ENCODE data around the gene ARID3C.

The ARID3C gene, protein sequence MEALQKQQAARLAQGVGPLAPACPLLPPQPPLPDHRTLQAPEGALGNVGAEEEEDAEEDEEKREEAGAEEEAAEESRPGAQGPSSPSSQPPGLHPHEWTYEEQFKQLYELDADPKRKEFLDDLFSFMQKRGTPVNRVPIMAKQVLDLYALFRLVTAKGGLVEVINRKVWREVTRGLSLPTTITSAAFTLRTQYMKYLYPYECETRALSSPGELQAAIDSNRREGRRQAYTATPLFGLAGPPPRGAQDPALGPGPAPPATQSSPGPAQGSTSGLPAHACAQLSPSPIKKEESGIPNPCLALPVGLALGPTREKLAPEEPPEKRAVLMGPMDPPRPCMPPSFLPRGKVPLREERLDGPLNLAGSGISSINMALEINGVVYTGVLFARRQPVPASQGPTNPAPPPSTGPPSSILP
- 0 to 0.54 (median 0.15) reads per million in 4 donors for total RNA-seq

DNA sequence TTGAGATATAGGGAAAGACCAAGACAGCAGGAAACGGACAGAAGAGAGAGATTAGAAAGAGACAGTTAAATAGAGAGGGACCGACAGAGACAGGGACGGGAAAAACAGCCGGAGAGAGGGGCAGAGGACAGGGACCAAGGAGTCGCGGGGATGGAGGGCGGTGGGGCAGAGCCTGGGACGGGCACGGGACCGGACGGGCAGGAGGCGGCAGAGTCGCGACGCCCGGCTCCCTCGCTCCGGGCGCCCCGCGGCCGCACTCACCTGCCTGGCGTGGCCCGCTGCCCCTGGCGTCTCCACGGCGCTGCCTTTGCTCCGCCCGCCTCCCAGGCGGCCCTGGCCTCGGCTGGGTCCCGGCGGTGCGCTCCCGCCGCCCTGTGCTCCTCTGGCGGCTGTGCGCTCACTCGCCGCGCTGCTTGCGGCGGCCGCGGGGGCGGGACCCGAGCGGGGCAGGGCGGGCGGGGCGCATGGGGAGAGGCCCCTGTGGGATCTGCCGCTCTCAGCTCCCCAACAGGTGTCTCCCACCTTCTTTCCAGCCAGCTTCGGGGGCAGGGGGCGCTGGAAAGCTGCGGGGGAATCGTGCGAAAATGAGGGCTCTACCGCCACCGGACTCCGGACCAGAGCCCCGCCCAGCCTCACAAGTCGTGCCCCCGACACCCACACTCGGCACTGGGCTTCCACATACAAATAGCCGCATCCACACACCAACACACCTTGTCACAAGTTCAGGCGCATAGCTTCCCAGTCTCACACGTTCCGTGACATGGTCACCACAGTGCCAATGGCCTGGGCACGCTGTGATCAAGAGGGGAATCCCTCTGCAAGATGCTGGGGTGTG, at the start of gene ARID3C:
TSS of gene ARID3C (minus strand) at position 411 of the 835 bp plus-strand sequence. CDS start 1,052 bp downstream, outside the sequence.
- DNase-seq: peak in 3 of 5 donors; percentile 18 to 53 (median 27)

DNA sequence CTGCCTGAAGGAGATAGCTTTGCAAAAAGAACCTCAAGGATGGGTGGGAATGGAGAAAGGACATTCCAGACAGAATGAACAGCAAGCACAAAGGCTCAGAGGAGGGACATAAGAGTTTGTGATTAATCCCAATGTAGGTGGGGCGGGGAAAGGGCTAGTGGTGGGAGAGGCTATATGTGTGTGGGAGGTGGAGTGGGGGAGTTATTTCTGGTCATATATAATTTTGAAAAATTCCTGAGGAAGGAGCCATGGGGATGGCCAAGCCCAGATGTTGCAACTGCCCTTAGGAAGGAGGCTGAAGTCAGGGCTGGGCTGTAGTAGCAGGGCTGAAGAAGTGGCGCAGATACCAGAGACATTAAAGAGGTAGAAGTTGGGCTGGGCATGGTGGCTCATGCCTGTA, 47.0 kb upstream of the ARID3C start:
- DNase-seq: no peak

DNA sequence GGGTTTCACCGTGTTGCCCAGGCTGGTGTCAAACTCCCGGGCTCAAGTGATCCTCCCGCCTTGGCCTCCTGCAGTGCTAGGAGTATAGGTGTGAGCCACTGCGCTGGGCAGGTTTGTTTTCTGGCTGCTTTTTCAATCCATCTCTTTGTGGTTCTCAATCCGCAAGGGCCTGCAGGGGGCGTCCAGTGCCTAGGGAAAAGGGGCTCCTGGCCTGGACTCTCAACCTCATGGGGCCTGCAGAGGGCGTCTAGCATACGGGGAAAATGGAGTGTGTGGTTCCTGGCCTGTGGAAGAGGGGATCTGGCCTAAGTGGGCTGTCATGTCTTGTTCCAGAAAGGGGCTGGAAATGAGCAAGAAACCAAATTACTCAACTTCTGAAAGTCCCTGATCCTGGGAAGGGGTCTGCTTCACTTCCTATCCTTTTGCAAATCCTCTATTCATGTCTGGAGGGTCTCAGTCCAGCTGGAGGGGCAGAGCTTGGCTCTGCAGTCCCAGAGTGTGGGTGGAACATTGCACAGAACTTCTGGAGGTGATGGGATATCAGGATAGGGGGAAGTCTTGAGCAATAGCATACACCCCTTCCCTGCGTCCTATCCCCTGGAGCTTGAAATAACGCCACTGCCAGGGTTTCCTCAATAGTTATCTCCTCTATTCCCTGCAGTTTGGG, 46.3 kb upstream of the ARID3C start:
- peak in 3 of 5 donors; percentile 23 to 38 (median 28) for DNase-seq

DNA sequence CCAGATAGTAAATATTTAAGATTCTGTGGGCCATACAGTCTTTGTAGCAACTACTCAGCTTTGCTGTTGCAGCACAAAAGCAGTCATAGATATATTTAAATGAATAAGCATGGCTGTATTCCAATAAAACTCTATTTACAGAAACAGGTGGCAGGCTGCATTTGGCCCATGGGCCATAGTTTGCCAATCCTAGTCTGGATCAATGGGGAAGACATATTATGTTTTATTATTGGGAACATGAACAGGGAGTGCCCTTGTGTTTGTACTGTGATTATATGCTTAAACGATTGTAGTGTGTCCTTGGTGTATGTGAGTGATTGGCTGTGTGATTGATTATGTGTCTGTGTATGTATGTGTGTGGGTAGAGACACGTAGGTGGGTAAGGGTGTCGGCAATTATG, 45.6 kb upstream of the ARID3C start:
- DNase-seq: no peak

DNA sequence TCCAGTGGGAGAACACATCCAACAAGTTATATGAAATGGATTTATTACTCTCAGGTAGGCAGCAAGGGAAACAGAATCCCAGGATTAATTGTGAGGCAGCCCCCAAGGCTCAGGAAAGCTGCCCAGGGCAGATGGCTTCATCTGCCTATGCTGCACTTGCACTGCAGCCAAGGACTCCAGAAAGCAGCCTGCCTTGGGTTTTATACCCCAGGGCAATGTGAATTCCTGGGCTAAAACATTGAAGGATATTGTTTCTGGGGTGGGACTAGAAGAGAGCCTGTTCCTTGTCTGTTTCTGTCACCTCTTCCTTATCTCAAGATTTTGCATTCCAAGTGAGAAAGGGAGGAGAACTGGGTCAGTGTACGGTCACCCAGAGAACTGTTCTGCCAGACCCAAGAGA, 42.4 kb upstream of the ARID3C start:
- DNase-seq: no peak

DNA sequence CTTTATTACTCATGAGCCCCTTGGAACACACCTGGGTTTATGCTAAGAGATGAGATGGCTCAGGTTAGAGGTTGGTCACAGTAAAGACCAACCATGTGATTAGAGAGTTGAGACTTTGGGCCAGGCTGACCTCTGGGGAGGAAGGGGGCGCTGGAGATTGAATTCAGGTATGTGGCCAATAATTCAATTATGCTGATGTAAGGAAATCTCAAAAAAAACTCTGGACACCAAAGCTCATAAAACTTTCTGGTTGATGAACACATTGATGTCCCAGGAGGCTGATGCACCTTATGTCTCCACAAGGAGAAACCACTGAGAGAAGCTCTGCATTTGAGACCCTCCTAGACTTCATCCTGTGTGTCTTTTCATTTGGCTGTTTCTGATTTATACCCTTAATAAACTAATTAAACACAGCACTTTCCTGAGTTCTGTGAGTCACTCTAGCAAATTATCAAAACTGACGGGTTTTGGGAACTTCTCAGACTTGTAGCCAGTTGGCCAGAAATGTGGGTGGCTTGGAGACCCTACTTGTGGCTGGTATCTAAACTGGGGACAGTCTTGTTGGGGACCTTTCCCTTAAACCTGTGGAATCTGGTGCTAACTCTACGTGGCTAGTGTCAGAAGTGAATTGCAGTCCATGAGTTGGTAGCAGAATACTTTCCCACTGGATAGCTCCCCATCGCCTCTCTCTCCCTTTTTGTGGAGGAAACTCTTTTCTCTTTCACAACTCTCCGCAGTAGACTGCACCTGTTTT, 41.1 kb upstream of the ARID3C start:
- no peak for DNase-seq

DNA sequence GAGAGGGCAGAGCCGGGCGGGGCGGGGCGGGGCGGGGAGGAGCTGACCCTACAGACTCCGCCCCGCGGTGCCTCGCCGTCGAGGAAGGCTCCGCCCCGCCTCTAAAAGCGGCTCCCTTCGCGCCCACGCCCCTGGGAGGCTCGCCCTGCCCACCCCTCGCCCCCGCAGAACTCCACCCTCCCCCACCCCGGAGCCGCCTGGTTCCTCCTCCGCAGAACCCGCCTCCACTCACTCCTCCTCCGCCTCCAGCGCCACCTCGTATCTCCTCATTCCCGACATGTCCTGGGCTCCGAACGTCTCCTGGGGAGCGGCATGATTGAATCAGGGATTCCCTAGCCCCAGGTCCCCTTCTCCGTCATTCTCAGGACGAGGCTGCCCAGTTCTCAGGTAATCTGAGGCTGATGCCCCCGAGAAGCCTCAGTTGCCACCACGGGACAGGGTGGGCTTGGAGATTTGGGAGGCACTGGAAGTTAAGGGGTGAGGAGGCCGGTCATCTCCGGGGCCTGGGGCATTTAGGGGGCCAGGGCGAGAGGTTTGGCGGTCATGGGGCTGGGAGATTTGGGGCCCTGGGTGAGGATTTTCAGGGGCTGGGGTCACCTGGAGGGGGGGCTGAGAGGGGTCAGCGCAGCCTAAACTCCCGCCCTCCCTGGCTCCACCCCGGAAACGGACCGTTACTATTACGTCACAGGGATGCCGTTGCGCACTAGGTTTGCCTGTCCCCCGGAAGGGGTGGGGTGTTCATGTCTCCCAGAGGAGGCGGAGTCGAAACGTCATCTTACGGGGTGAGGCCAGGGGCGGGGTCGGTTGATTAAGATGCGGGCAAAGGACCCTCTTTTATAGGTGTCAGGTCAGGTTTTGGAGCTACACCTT, 36.8 kb upstream of the ARID3C start:
- DNase-seq: peak; percentile 87 to 92 (median 90)

DNA sequence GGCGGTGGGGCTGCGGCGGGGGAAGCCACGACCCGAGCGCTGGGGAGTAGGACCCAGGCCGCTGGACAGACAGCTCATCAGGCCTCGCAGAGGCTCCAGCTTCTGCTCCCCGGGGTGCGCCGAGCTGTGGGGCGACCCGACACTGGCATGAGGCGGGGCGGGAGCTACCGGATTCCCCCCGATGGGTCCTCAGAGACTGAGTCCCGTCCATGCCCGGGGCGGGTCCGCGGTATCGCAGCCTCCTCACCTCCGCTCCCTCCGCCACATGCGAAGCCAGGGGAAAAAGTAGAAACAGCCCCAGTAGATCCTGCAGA, 36.2 kb upstream of the ARID3C start:
- DNase-seq: no peak

DNA sequence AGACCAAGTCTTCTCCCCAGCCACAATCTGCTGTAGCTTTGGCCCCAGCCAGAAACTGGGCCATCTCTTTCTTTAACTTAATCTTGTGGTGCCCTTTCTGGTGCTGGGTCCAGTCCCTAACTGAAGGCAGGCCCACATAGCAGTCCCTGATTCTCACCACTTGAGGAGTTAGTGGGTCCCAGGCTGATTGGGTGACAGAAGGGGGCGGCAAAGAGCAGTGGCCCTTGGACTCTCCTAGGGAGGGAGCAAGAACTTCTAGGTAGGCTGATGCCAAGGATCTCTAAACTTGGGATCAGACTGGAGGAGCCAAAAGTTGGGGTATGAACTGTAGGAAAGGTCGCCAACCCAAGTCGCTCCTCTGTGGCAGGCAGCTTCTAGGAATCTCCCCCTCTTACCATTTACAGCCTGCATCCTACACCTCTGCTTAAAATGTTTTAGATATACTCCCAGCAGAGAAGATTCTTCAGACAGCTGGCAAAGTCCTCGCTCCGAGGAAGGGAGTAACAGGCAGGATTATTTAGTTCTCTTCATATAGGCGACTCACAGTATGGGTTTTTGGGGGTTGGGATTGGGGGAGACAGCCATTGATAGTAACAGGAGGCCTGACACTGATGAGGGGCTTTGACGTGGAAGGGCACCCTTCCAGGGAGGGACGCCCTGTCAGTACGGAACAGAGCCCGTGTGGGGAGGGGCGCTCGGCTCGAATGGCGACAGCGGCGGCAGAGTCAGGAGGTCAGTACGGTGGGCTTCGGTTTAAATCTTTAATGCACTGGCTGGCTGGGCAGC, 35.6 kb upstream of the ARID3C start:
- peak; percentile 40 to 75 (median 64) for DNase-seq

DNA sequence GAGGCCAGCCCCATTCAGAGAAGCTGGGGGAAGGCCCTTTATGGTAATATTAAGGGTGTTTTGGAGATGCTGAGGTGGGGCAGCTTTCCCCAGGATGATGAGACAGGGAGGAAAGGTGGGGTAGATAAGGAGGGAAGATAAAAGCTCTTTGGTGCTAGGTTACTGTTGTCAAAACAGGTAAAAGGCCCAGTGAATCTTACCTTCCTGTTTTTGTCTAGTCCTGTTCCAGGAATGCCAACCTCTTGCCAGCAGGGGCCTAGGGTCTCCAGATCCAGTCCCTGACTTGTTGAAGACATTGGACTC, 34.4 kb upstream of the ARID3C start:
- peak in 1 of 5 donors; percentile 11 for DNase-seq

DNA sequence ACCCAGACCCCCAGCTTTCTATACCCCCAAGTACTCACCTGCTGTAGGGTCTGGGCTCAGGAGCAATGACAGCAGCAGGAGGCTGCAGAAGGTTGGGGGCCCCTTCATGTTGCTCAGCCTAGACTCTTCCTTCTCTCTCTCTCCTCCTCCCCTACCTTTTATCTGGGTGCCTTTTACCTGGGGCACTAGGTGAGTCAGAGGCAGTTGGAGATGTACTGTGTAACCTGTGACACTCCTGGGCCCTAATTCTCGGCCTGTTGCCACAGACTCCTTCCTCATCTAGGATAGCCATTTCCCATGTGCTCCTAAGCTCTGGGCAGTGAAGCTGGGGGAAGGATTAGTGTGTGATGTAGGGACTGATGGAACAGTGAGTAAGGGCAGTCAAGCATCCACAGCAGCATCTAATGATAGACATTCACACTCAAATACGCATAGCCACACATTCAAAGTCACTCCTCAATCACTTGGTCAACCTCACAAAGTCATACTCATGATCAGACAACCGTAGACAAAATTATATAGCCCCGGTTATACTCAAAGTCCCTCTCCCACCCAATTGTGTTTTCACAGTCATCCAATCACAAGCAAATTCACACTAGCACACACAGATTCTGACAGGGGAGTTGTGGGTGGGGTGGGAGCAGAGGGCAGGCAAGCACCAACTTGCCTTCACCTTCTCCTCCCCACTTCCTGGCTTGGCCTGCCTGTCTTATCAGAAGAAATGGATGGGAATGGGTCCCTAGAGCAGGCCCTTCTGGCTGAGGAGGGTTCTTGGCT, 33.8 kb upstream of the ARID3C start, which contains the start of gene CCL27:
TSS of gene CCL27 (minus strand) at position 132 of the 777 bp plus-strand sequence. CDS start at position 108, 24 bp downstream.
- DNase-seq: no peak

DNA sequence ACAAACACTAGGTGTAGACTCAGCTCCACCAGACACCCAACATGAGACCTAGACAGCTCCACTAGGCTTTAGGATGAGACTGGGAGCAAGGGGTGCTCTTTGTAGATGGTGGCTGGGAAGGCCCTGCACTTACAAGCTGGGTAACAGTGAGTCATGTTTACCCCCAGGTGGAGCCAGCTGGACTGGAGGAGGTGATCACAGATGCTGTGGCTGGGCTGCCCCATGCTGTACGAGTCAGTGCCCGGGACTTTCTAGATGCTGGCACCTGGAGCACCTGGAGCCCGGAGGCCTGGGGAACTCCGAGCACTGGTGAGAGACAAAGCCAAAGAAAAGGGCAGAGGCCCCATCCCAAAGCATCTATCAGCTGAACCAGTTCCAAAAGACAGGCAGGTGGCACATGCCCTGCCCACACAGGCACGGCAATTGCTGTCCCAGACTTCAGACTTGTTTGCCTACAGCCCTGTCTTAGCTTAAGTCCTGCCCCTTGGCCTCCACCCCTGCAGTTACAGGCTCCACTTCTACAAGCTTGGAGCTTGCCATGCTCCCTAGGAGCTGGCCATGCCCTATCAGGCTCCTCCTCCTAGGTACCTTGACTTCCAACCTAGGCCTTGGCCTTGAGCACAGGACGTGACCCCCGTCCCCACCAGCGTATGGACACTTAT, 30.9 kb upstream of the ARID3C start:
- no peak for DNase-seq

DNA sequence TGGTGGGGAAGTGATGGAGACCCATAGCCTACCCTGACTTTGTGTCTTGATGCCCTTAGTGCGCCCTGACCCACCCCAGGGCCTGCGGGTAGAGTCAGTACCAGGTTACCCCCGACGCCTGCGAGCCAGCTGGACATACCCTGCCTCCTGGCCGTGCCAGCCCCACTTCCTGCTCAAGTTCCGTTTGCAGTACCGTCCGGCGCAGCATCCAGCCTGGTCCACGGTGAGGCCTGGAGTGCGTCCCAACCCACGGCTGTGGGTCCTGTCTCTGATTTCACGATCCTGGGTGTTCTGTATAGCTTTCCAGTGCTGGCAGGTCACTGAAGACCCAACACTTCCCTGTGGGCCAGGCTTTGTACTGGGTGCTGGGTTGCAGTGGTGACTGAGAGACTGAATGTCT, 29.6 kb upstream of the ARID3C start:
- DNase-seq: no peak

DNA sequence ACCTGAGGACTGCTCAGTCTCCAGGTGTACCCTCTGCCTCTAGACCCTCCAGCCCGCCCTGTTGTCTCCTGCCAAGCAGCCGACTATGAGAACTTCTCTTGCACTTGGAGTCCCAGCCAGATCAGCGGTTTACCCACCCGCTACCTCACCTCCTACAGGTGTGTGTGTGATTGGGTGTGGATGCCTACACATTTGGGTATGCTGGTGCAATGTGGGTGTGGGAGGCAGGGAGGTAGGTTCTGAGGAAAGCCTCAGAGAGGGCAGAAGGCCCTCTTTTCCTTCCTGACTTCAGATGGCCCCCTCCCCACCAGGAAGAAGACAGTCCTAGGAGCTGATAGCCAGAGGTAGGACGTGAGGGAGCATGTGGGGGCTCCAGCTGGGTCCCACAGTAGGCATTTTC, 28.1 kb upstream of the ARID3C start:
- no peak for DNase-seq

DNA sequence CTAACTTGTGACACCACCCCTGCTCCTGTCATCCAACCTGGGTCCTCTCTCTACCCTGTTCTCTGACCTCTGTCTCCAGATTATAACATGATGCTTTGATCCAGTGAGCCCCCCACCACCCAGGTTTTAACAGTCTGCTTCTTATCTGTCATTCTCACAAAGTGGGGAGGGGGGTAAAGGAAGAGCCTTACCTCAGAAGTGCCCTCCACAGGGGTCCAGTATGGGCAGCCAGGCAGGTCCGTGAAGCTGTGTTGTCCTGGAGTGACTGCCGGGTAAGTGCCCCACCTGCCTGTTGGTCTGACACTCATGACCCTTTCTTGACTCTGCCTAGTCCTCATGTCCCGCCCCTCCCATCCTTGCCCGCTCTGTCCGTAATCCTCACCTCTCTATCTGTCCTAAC, 26.5 kb upstream of the ARID3C start:
- DNase-seq: no peak

DNA sequence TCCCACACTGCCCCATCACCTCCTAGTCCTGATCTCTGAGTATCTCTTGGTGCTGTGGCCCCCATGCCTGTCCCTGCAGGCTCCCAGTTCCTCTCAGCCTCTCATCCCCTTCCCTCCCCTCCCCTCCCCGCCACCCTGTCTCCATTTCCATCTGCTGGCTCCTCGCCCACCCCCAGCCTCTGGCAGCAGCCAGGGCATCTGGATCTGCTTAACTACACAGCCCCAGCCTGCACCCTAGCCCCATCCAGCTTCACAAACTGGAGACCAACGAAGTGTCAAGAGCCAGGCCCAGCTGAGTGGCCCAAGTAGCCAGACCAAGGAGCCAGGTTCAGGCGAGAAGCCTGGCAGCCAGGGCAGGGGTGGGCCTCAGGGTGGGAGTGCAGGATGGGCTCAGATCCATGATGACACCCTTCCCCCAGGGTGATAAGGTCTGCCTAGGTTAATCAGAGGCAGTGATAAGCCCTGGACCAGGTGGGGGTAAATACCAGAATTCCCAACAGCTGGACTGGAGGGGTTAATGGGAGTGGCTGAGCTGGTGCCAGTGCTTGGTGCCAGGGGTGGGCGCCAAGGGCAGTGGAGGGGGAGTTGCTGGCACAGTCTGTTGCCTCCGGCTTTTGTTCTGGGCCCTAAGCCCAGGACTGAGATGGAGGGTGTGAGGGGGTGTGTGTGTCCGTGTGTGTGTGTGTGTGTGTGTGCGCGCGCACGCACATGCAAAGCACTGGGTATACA, 25.6 kb upstream of the ARID3C start:
- no peak for DNase-seq

DNA sequence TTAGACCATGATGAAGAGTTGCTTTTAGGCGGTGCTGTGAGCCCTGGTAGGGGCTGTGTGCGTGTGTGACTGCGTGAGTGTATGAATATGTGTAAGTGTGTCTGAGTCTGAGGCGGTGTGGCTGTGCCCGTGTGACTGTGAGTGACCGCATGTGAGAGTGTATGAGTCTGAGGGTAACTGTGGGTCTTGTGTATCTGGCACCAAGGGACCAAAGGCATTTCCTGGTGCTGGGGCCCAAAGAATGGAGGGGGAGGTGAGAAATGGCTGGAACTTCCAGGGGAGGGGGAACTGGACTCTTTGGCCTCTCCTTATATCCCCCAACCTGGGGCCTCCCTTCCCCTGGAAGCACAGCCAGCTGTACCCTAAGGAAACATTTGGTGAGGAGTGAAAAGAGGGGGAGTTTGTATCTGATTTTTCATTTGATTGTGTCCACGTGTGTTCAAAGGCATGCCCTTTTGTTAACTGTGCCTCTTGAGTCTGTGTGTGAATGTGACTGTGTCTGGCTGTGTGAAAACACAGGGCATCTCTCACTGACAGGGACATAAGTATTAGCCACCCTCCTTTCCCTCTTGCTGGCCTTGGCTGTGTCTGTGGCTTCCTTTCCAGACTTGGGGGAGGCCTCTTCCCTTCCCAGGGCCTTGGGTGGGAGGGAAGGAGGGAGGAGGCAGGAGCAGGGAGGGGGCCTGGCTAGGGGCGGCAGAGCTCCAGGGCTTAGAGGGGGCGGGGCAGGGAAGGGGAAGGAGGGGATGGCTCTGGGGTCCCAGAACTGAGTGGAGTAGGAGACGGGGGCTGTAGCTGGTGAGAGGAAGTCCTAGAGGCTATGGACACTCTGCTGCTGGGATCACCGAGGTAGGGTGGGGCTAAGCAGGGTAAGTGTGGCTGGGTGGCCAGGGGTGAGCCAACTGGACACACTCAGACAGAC, 24.5 kb upstream of the ARID3C start:
- DNase-seq: no peak

DNA sequence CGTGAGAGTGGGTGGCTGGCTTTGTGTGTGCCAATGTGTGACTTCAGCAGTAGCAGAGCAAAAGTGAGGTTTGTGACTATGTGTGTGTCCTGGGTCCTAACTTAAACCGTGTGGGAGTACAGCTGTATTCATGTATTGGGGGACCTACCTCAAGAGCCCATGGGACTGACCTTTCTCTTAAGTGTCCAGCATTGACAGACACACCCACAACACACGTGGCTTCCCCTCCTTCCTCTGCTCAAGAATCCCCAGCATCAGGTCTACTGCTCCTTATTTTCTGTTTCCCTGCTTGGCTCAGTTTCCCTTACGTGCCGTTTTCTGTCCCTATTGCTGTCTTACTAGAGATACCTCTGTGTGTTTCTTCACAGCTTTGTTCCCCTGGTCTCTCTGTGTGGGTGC, 23.7 kb upstream of the ARID3C start:
- DNase-seq: no peak
